22Rv1 (cell line): ENCODE data around the gene ITPKB.

ENCODE experiments used
- CTCF ChIP-seq: fragments of 450-650 bp; IDR thresholded peaks from 2 replicates; pipeline ENCODE4 v1.5.1; 2017; ENCODE audit warnings: mild to moderate bottlenecking
- ZFX ChIP-seq: fragments of 450-650 bp; IDR thresholded peaks from 2 replicates; pipeline ENCODE4 v1.6.1; 2017; ENCODE audit warnings: antibody characterized with exemption, borderline replicate concordance

GRCh38 chr1:226643177-226643576 is 95.9 kb downstream of the ITPKB start:
- TF ChIP-seq CTCF, result no peak
- TF ChIP-seq ZFX, result no peak
